Measurements from ENCODE around the gene UMPS.
"Not testable (repeated sequence)": the region's sequence is repeated elsewhere in the genome, so short reads cannot be mapped to it uniquely, and the experiment has no call there.

UMPS gene

DNA sequence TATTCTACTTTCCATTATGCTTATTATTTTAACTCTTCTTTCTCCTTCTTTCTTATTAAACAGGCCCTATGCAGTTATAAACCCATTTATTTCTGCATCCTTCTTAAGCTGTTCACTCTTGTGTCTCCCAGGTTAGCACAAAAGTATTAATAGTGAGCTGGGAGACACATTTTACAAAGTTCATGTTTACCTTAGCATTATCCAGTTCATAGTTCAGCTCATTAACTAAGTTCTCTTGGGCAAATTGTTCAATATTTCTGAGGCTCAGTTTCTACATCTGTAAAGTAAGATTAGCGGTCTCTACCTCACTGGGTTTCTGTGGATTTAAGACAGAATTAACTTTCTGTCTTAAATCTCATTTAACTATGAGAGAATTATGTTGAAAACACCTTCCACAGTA lies 31.2 kb upstream of the UMPS start:
- Mint-ChIP-seq H3K9me3 (no peaks in the 10 kb centered on the region), H3K36me3 (ENCODE audit: low read depth) (no peaks in the 10 kb centered on the region), H3K4me3 (no peak overlapping the region), H3K27ac (no peak overlapping the region), H3K4me1 (ENCODE audit: low read depth) (no peaks in the 10 kb centered on the region), H3K27me3 (ENCODE audit: low read depth) (peaks cover 25% of the 10 kb centered on the region)

DNA sequence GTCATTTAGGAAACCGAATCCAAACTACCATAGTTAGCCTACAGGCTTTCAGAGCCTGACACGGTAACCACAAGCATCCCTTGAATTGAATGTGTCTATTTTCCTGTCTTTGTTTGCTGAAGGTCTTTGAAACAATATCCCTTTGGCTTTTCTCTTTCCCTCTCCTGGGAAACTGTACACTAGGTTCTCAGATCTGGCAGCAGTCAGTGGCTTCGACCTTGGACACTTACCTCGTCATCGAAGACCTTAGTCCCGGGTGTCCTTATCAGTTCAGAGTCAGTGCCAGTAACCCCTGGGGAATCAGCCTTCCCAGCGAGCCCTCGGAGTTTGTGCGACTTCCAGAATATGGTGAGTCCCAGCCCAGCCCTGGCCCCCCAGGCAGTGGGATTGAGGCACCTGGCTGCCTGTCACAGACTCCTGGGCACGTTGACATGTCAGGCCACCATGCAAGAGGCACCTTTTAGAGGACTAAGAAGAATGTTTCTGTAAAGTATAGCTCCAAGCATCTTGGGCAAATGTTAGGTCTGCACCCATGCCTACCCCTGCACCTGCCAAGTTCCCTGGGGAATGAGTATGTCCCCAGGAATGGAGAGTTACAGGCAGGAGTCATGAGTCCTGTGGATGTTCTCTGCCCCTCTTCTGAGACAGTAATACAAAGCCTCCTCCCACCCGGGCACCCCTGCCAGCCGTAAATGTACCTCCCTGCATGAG lies 30.4 kb upstream of the UMPS start:
- Mint-ChIP-seq H3K27me3 (ENCODE audit: low read depth) (peaks cover 26% of the 10 kb centered on the region), H3K4me3 (no peak overlapping the region), H3K36me3 (ENCODE audit: low read depth) (no peaks in the 10 kb centered on the region), H3K27ac (no peak overlapping the region), H3K9me3 (no peaks in the 10 kb centered on the region), H3K4me1 (ENCODE audit: low read depth) (no peaks in the 10 kb centered on the region)

DNA sequence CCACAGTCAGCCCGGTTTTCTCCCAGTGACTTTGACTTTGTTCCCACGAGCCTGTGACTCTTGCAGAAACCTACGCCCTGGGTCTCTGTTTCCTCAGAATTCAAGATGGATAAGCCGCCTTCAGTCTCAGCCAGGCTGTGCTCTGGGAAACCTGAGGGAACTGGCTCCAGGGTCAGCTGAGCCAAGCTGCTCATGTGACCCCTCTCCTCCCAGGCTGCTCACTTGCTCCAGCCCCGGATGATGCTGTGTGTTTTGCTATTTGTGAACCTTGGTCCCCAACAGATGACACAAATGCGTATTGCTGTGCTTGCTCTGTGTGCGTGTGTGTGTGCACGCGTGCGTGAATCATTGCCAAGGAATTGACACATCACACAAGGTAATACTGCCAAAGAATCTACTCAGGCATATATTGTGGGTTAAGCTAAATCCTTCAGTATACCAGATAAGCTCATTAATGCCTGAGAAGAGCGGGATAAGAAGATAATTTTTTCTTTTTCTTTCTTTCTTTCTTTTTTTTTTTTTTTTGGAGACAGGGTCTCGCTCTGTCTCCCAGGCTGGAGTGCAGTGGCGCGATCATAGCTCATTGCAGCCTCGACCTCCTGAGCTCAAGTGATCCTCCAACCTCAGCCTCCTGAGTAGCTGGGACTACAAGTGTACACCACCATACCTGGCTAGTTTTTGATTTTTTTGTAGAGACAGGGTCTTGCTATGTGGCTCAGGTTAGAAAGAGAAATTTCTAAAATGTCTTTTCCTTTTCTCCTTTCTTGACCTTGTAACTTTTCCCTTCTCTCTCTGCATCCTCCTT lies 29.2 kb upstream of the UMPS start:
- Mint-ChIP-seq H3K4me1 (ENCODE audit: low read depth) (no peaks in the 10 kb centered on the region), H3K27me3 (ENCODE audit: low read depth) (peaks cover 30% of the 10 kb centered on the region), H3K9me3 (no peaks in the 10 kb centered on the region), H3K36me3 (ENCODE audit: low read depth) (no peaks in the 10 kb centered on the region), H3K27ac (no peak overlapping the region), H3K4me3 (no peak overlapping the region)

DNA sequence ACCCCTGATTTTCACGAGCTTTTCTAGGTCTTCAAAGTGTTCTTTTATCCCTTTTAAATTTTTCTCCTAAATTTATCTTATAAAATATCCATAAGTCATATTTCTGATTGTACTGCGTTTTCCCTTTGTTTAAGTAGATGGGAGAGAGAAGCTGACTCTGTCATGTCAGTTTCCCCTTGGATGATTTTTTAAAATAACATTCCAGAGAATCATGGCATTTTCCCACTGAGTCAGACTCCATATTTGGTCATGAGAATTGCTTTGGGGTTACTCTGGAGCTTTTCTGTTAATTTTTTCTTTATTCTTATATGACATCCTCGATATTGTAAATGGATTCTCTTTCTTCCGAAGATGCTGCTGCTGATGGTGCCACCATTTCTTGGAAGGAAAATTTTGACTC lies 28.6 kb upstream of the UMPS start:
- peaks cover 29% of the 10 kb centered on the region for H3K27me3 Mint-ChIP-seq (ENCODE audit: low read depth)
- H3K27ac Mint-ChIP-seq: no peak overlapping the region
- no peak overlapping the region for H3K4me3 Mint-ChIP-seq
- H3K9me3 Mint-ChIP-seq: no peaks in the 10 kb centered on the region
- no peaks in the 10 kb centered on the region for H3K36me3 Mint-ChIP-seq (ENCODE audit: low read depth)
- no peaks in the 10 kb centered on the region for H3K4me1 Mint-ChIP-seq (ENCODE audit: low read depth)

DNA sequence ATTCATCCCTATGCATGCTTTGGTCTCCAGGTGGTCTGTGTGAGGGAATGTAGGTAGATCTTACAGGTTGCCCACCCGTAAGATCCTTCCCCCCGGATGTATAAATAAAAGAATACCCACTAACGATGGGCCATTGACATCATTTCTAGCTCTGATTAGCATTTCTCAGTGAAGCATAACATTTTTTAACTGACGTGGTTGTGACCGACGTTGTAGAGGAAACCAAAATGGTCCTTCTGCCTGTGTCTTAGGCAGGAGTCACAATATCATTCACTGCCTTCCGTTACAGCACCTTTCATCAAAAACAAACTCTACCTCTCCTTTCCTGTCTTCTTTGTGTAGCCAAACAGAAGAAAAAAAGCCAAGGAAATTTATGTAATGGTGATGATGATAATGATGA lies 27.3 kb upstream of the UMPS start:
- peaks cover 33% of the 10 kb centered on the region for H3K27me3 Mint-ChIP-seq (ENCODE audit: low read depth)

DNA sequence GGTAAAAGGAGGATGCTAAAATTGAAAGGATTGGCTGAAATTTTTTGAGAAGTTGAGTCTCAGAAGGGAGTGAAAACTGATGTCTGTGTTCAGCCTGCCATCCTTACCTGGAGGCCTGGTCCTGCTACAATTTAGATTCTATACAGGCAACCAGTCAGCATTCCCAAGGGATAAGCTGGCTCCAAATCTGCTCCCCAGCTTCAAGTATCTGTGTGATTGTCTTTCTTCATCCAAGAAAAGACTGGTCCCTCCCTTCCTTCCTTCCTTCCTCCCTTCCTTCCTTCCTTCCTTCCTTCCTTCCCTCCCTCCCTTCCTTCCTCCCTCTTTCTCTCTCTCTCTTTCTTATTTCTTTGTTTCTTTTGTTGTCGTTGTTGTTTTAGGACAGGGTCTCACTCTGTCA lies 24.7 kb upstream of the UMPS start:
- no peaks in the 10 kb centered on the region for H3K9me3 Mint-ChIP-seq
- H3K27me3 Mint-ChIP-seq (ENCODE audit: low read depth): peaks cover 57% of the 10 kb centered on the region
- H3K4me3 Mint-ChIP-seq: no peak overlapping the region
- H3K36me3 Mint-ChIP-seq (ENCODE audit: low read depth): no peaks in the 10 kb centered on the region
- H3K27ac Mint-ChIP-seq: no peak overlapping the region
- H3K4me1 Mint-ChIP-seq (ENCODE audit: low read depth): no peaks in the 10 kb centered on the region

More for the DNA sequence above, 27.3 kb upstream of the UMPS start:
- Mint-ChIP-seq H3K4me1 (ENCODE audit: low read depth) (no peaks in the 10 kb centered on the region), H3K4me3 (no peak overlapping the region), H3K36me3 (ENCODE audit: low read depth) (no peaks in the 10 kb centered on the region), H3K9me3 (no peaks in the 10 kb centered on the region), H3K27ac (no peak overlapping the region)

DNA sequence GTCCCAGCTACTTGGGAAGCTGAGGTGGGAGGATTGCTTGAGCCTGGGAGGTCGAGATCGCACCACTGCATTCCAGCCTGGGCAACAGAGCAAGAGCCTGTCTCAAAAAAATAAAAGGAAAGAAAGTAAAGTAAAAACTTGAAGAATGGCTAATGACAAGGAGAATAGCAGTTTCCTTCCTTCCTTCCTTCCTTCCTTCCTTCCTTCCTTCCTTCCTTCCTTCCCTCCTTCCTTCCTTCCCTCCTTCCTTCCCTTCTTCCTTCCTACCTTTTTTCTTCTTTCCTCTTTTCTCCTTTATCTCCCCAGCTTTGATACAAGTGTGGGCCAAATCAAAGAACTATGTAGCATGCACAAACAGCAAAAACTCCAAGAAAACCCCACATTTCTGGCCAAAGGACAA lies 23.0 kb upstream of the UMPS start:
- not testable (repeated sequence) for H3K9me3 Mint-ChIP-seq; H3K4me1 Mint-ChIP-seq (ENCODE audit: low read depth); H3K27ac Mint-ChIP-seq; H3K4me3 Mint-ChIP-seq; H3K36me3 Mint-ChIP-seq (ENCODE audit: low read depth)
- peaks cover 61% of the 10 kb centered on the region for H3K27me3 Mint-ChIP-seq (ENCODE audit: low read depth)

DNA sequence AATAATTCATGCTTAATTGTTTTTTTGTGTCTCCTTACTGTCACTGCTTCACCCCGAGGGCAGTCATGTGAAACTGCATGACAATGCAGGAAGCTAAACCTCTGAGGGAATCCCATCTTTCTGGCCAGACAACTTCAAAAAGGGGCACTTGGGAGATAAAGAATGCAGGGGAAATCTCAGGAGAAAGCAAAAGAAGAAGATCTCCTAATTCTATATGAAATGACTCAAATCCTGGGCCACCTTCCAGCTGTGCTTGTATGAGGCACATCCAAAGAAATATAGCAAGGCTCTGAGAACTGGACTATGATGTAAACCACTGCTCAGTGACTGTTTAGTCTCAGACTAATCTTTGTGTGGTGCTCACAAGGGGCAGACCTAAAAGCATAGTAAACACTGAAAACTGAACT lies 22.6 kb upstream of the UMPS start:
- Mint-ChIP-seq H3K4me1 (ENCODE audit: low read depth) (no peaks in the 10 kb centered on the region), H3K9me3 (no peaks in the 10 kb centered on the region), H3K4me3 (no peak overlapping the region), H3K36me3 (ENCODE audit: low read depth) (no peaks in the 10 kb centered on the region), H3K27me3 (ENCODE audit: low read depth) (peaks cover 56% of the 10 kb centered on the region), H3K27ac (no peak overlapping the region)

DNA sequence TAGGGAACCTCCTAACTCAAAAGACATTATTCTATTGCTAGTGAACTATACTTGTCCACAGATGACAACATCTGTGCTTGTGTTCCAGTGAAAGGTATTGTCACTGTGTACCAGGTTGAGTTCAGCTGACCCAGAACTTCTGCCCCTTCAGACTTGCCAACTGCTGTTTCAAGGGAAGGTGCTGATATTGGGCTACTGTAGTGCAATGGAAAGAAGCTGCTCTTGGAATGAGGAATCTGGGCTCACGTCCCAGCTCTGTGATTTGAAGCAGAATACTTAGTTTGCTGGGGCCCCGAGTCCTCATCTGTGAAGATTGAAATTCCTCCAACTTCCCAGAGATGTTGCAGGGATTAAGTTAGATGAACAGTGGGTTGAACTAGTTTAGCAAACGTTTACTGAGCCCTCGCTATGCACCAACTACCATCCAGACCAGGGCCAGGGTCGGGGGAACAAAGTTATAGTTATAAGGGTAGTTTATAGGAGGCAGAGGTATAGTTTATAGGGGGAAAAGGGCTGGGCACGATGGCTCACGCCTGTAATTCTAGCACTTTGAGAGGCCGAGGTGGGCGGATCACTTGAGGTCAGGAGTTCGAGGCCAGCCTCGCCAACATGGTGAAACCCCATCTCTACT lies 15.9 kb upstream of the UMPS start:
- no peak overlapping the region for H3K27ac Mint-ChIP-seq
- H3K4me1 Mint-ChIP-seq (ENCODE audit: low read depth): no peaks in the 10 kb centered on the region
- H3K9me3 Mint-ChIP-seq: no peaks in the 10 kb centered on the region
- H3K36me3 Mint-ChIP-seq (ENCODE audit: low read depth): no peaks in the 10 kb centered on the region
- H3K27me3 Mint-ChIP-seq (ENCODE audit: low read depth): peaks cover 37% of the 10 kb centered on the region
- H3K4me3 Mint-ChIP-seq: no peak overlapping the region

DNA sequence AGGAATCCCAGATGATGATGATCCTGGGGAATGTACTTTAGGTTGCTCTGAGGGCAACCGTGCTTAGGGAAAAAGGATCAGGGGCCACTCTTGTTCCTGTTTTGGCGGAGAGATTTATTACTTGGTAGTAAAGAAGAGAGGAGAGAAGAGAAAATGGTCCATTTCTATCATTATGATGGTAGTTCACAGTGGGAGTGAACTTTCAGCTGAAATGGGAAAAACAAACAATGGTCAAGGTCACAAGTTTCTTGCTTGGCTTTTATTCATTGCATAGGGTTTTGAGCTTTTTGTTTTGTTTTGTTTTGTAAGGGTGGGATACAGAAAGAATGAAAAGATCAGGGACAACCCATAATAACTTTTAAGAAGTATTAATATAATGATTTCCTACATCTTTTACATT lies 7.7 kb upstream of the UMPS start:
- H3K4me1 Mint-ChIP-seq (ENCODE audit: low read depth): no peaks in the 10 kb centered on the region
- H3K9me3 Mint-ChIP-seq: no peaks in the 10 kb centered on the region
- peaks cover 52% of the 10 kb centered on the region for H3K27me3 Mint-ChIP-seq (ENCODE audit: low read depth)
- H3K4me3 Mint-ChIP-seq: no peak overlapping the region
- no peaks in the 10 kb centered on the region for H3K36me3 Mint-ChIP-seq (ENCODE audit: low read depth)
- H3K27ac Mint-ChIP-seq: no peak overlapping the region

DNA sequence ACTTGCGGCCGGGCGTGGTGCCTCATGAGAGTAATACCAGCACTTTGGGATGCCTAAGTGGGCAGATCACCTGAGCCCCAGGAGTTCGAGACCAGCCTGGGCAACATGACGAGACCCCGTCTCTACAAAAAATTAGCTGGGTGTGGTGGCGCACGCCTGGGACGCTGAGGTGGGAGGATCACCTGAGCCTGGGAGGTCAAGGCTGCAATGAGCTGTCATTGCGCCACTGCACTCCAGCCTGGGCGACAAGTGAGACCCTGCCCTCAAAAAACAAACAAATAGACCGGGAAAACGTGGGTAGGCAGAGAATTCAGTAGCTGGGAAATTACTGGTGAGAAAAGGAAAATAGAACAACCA lies 667 bp downstream of the UMPS start:
- H3K27me3 Mint-ChIP-seq (ENCODE audit: low read depth): peaks cover 25% of the 10 kb centered on the region
- H3K27ac Mint-ChIP-seq: peak overlapping the region; percentile 100
- peaks cover 13% of the 10 kb centered on the region for H3K36me3 Mint-ChIP-seq (ENCODE audit: low read depth)
- H3K9me3 Mint-ChIP-seq: peaks cover 7% of the 10 kb centered on the region
- H3K4me3 Mint-ChIP-seq: peak overlapping the region; percentile 100
- peaks cover 27% of the 10 kb centered on the region for H3K4me1 Mint-ChIP-seq (ENCODE audit: low read depth)

DNA sequence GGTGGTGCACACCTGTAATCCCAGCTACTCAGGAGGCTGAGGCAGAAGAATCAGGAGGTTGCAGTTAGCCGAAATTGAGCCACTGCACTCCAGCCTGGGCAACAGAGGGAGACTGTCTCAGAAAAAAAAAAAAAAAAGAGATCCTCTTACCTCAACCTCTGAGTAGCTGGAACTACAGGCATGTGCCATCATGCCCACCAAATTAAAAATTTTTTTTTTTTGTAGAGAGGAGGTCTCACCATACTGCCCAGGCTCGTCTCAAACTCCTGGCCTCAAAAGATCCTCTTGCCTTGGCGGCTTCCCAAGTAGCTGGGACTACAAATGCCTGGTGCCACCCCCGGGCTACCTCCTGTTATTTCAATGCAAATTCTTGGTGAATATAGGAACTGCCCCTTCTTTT lies 1.5 kb downstream of the UMPS start:
- no peak overlapping the region for H3K27ac Mint-ChIP-seq
- H3K27me3 Mint-ChIP-seq (ENCODE audit: low read depth): peaks cover 19% of the 10 kb centered on the region
- H3K4me1 Mint-ChIP-seq (ENCODE audit: low read depth): peaks cover 27% of the 10 kb centered on the region
- peaks cover 13% of the 10 kb centered on the region for H3K36me3 Mint-ChIP-seq (ENCODE audit: low read depth)
- peaks cover 7% of the 10 kb centered on the region for H3K9me3 Mint-ChIP-seq
- peak overlapping the region; percentile 58 for H3K4me3 Mint-ChIP-seq

DNA sequence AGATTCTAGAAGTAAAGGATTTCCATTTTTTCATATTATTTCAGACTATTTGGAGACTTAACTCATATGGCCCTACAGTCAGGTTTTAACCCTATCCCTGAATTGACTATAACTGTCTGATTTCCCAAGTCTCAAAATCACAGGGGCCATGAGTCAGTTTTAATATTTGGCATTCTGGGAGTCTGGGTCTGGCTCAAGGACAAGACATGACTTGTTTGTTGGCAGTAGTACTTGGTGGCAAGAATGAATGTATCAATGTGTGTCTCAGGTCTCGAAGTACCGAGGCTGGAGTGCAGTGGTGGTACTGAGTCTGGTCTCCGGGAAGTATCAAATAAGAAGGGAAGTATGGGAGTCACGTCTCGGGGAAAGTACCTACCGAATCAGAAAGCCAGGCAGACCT lies 10.8 kb downstream of the UMPS start:
- H3K27ac Mint-ChIP-seq: no peak overlapping the region
- H3K27me3 Mint-ChIP-seq (ENCODE audit: low read depth): no peaks in the 10 kb centered on the region
- no peak overlapping the region for H3K4me3 Mint-ChIP-seq
- H3K4me1 Mint-ChIP-seq (ENCODE audit: low read depth): peaks cover 4% of the 10 kb centered on the region
- peaks cover 37% of the 10 kb centered on the region for H3K36me3 Mint-ChIP-seq (ENCODE audit: low read depth)
- no peaks in the 10 kb centered on the region for H3K9me3 Mint-ChIP-seq

DNA sequence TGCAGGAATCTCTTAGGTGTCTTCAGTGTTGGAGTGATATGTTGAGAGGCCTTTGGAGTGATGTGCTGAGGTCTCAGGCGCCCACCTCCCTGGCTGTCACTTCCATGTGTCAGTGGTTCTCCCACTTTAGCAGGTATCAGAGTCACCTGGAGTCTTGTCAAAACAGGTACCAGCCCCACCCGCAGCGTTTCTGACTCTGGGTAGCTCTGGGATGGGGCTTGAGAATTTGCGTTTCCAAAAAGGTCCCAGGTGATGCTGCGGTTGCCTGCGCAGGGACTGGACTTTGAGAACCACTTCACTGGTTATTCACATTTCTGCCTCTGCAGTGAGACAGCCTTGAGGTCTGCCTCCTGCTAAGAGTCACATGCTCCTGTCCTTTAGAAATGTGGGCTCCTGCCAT lies 15.5 kb downstream of the UMPS start:
- no peak overlapping the region for H3K4me3 Mint-ChIP-seq
- no peaks in the 10 kb centered on the region for H3K27me3 Mint-ChIP-seq (ENCODE audit: low read depth)
- H3K27ac Mint-ChIP-seq: no peak overlapping the region
- H3K9me3 Mint-ChIP-seq: no peaks in the 10 kb centered on the region
- H3K36me3 Mint-ChIP-seq (ENCODE audit: low read depth): peaks cover 20% of the 10 kb centered on the region
- peaks cover 2% of the 10 kb centered on the region for H3K4me1 Mint-ChIP-seq (ENCODE audit: low read depth)
